HG02885 (cell line): ENCODE measurements around the gene MYO7B.

Experiments used
- ATAC-seq: cut with Tn5 transposase; IDR thresholded peaks from one replicate; pipeline ENCODE4 v1.9.1; 2021; ENCODE audit warnings: mild to moderate bottlenecking; ENCODE audit not compliant: unreplicated experiment, poor library complexity

Gene MYO7B

GRCh38 chr2:127655209-127656073 is 120.0 kb downstream of the MYO7B start:
- no peak for ATAC-seq

- no peak for ATAC-seq
Measured at GRCh38 chr2:127656569-127657231, 121.2 kb downstream of the MYO7B start.

- ATAC-seq = no peak
Measured at GRCh38 chr2:127657232-127657595, 121.7 kb downstream of the MYO7B start.

GRCh38 chr2:127658146-127658545 is 122.7 kb downstream of the MYO7B start:
- no peak for ATAC-seq

GRCh38 chr2:127658641-127659407 is 123.3 kb downstream of the MYO7B start:
- ATAC-seq = no peak

GRCh38 chr2:127659408-127660290 is 124.2 kb downstream of the MYO7B start:
- no peak for ATAC-seq

GRCh38 chr2:127660291-127660578 is 124.8 kb downstream of the MYO7B start:
- no peak for ATAC-seq

- no peak for ATAC-seq
Measured at GRCh38 chr2:127661072-127661649, 125.7 kb downstream of the MYO7B start.

GRCh38 chr2:127661949-127662510 is 126.5 kb downstream of the MYO7B start:
- no peak for ATAC-seq

- no peak for ATAC-seq
Measured at GRCh38 chr2:127662937-127663565, 127.6 kb downstream of the MYO7B start.

- ATAC-seq = no peak
Measured at GRCh38 chr2:127663566-127664064, 128.1 kb downstream of the MYO7B start.

GRCh38 chr2:127664065-127664894 is 128.8 kb downstream of the MYO7B start:
- no peak for ATAC-seq

- ATAC-seq = no peak
Measured at GRCh38 chr2:127664895-127665225, 129.4 kb downstream of the MYO7B start.

- ATAC-seq = no peak
Measured at GRCh38 chr2:127665267-127665893, 129.9 kb downstream of the MYO7B start.

GRCh38 chr2:127669056-127669455 is 133.6 kb downstream of the MYO7B start:
- ATAC-seq = no peak

- ATAC-seq = no peak
Measured at GRCh38 chr2:127670055-127670956, 134.8 kb downstream of the MYO7B start.

- no peak for ATAC-seq
Measured at GRCh38 chr2:127670957-127671290, 135.4 kb downstream of the MYO7B start.
